NCI-H345 treated with DMSO at 0.1 percent for 48 hours (cell line): ENCODE results near the gene S1PR4.
"Not testable (repeated sequence)": the region's sequence is repeated elsewhere in the genome, so short reads cannot be mapped to it uniquely, and the experiment has no call there.

Source experiments
- DNase-seq: peaks from one replicate; lab custom pipeline; 2025; ENCODE audit not compliant: unreplicated experiment; lab: John Stamatoyannopoulos, UW

Gene S1PR4

GRCh38 chr19:3176715-3177501 lies 1.7 kb upstream of the S1PR4 start:
- no peak for DNase-seq

GRCh38 chr19:3178973-3179738 lies 587 bp downstream of the S1PR4 start:
- DNase-seq: no peak

GRCh38 chr19:3179739-3180293 lies 1.2 kb downstream of the S1PR4 start:
- DNase-seq: no peak

GRCh38 chr19:3183721-3184641 lies 5.4 kb downstream of the S1PR4 start:
- no peak for DNase-seq

- peak; percentile 95 for DNase-seq
These were observed 6.4 kb downstream of the S1PR4 start for GRCh38 chr19:3184847-3185460.

- DNase-seq: peak; percentile 98
These were observed 7.0 kb downstream of the S1PR4 start, which contains the start of gene NCLN for GRCh38 chr19:3185461-3186159. Gene NCLN, plus strand, starts transcription at chr19:3185930. Its CDS starts 101 bp downstream, at chr19:3186031.

GRCh38 chr19:3186160-3186688 lies 7.7 kb downstream of the S1PR4 start:
- DNase-seq: no peak

GRCh38 chr19:3186891-3187661 lies 8.5 kb downstream of the S1PR4 start:
- DNase-seq: no peak

- DNase-seq: no peak
These were observed 9.3 kb downstream of the S1PR4 start for GRCh38 chr19:3187662-3188511.

- DNase-seq: no peak
These were observed 10.3 kb downstream of the S1PR4 start for GRCh38 chr19:3188627-3189596.

- no peak for DNase-seq
These were observed 11.3 kb downstream of the S1PR4 start for GRCh38 chr19:3189702-3190469.

GRCh38 chr19:3190470-3190770 lies 11.9 kb downstream of the S1PR4 start:
- DNase-seq: no peak

- no peak for DNase-seq
These were observed 12.6 kb downstream of the S1PR4 start for GRCh38 chr19:3190921-3191805.

- DNase-seq: not testable (repeated sequence)
These were observed 13.2 kb downstream of the S1PR4 start for GRCh38 chr19:3191806-3192104.

- no peak for DNase-seq
These were observed 13.7 kb downstream of the S1PR4 start for GRCh38 chr19:3192228-3192635.
